ENCODE measurements around the gene DRD1. TPM values are rescaled to one million over a fixed set of nuclear protein-coding genes. Genes with fewer than 3 reads are reported as not detected.
"Not testable (repeated sequence)": the region's sequence is repeated elsewhere in the genome, so short reads cannot be mapped to it uniquely, and the experiment has no call there.

DRD1 gene
- total RNA-seq, 1 donor from 2014 or later = 0.07 TPM

GRCh38 chr5:175463641-175464040 is 19.7 kb upstream of the DRD1 start:
- Mint-ChIP-seq H3K27ac (no peak overlapping the region), H3K9me3 (no peaks in the 10 kb centered on the region), H3K36me3 (ENCODE audit: low read depth) (no peaks in the 10 kb centered on the region), H3K4me1 (peaks cover 10% of the 10 kb centered on the region), H3K27me3 (peaks cover 6% of the 10 kb centered on the region), H3K4me3 (no peak overlapping the region)
- no peak for DNase-seq
- intact Hi-C loops (cut with micrococcal nuclease) = loop anchor here (2.0 kb wide), 1 partner anchor 15 kb away; the partner anchor contains the start of gene SFXN1

- DNase-seq = no peak
- intact Hi-C loops (cut with micrococcal nuclease) = no loop called here
- H3K27ac Mint-ChIP-seq = no peak overlapping the region
- no peaks in the 10 kb centered on the region for H3K9me3 Mint-ChIP-seq
- H3K4me3 Mint-ChIP-seq = no peak overlapping the region
- H3K27me3 Mint-ChIP-seq = peaks cover 6% of the 10 kb centered on the region
- peaks cover 14% of the 10 kb centered on the region for H3K4me1 Mint-ChIP-seq
- no peaks in the 10 kb centered on the region for H3K36me3 Mint-ChIP-seq (ENCODE audit: low read depth)
These were observed 17.4 kb upstream of the DRD1 start for GRCh38 chr5:175461370-175461769.

- Mint-ChIP-seq H3K4me1 (peaks cover 14% of the 10 kb centered on the region), H3K27me3 (peaks cover 10% of the 10 kb centered on the region), H3K27ac (no peak overlapping the region), H3K9me3 (no peaks in the 10 kb centered on the region), H3K36me3 (ENCODE audit: low read depth) (no peaks in the 10 kb centered on the region), H3K4me3 (no peak overlapping the region)
- DNase-seq = no peak
- intact Hi-C loops (cut with micrococcal nuclease) = no loop called here
These were observed 16.6 kb upstream of the DRD1 start for GRCh38 chr5:175460552-175460951.

GRCh38 chr5:175460126-175460525 is 16.1 kb upstream of the DRD1 start:
- no peak overlapping the region for H3K27ac Mint-ChIP-seq
- H3K4me1 Mint-ChIP-seq = peaks cover 14% of the 10 kb centered on the region
- intact Hi-C loops (cut with micrococcal nuclease) = no loop called here
- H3K36me3 Mint-ChIP-seq (ENCODE audit: low read depth) = no peaks in the 10 kb centered on the region
- no peak overlapping the region for H3K4me3 Mint-ChIP-seq
- H3K27me3 Mint-ChIP-seq = peaks cover 10% of the 10 kb centered on the region
- H3K9me3 Mint-ChIP-seq = no peaks in the 10 kb centered on the region
- DNase-seq = no peak

GRCh38 chr5:175457466-175457865 is 13.5 kb upstream of the DRD1 start:
- Mint-ChIP-seq H3K4me3 (no peak overlapping the region), H3K27me3 (peaks cover 28% of the 10 kb centered on the region), H3K9me3 (peaks cover 3% of the 10 kb centered on the region), H3K27ac (no peak overlapping the region), H3K36me3 (ENCODE audit: low read depth) (no peaks in the 10 kb centered on the region), H3K4me1 (peaks cover 7% of the 10 kb centered on the region)
- DNase-seq = no peak
- intact Hi-C loops (cut with micrococcal nuclease) = no loop called here

- H3K4me3 Mint-ChIP-seq = no peak overlapping the region
- H3K9me3 Mint-ChIP-seq = peaks cover 3% of the 10 kb centered on the region
- H3K4me1 Mint-ChIP-seq = peaks cover 7% of the 10 kb centered on the region
- DNase-seq = no peak
- intact Hi-C loops (cut with micrococcal nuclease) = no loop called here
- H3K27ac Mint-ChIP-seq = no peak overlapping the region
- H3K36me3 Mint-ChIP-seq (ENCODE audit: low read depth) = no peaks in the 10 kb centered on the region
- peaks cover 37% of the 10 kb centered on the region for H3K27me3 Mint-ChIP-seq
These were observed 12.2 kb upstream of the DRD1 start for GRCh38 chr5:175456105-175456742.

- H3K9me3 Mint-ChIP-seq; H3K4me1 Mint-ChIP-seq; H3K27ac Mint-ChIP-seq; DNase-seq; H3K36me3 Mint-ChIP-seq (ENCODE audit: low read depth); H3K4me3 Mint-ChIP-seq; intact Hi-C loops (cut with micrococcal nuclease): not testable (repeated sequence)
- H3K27me3 Mint-ChIP-seq = peaks cover 52% of the 10 kb centered on the region
These were observed 10.4 kb upstream of the DRD1 start for GRCh38 chr5:175454338-175454737.

GRCh38 chr5:175452166-175452565 is 8.2 kb upstream of the DRD1 start:
- H3K36me3 Mint-ChIP-seq (ENCODE audit: low read depth) = no peaks in the 10 kb centered on the region
- intact Hi-C loops (cut with micrococcal nuclease) = no loop called here
- no peak overlapping the region for H3K27ac Mint-ChIP-seq
- no peak for DNase-seq
- peaks cover 66% of the 10 kb centered on the region for H3K27me3 Mint-ChIP-seq
- H3K4me1 Mint-ChIP-seq = peaks cover under 1% of the 10 kb centered on the region
- no peak overlapping the region for H3K4me3 Mint-ChIP-seq
- peaks cover 3% of the 10 kb centered on the region for H3K9me3 Mint-ChIP-seq

GRCh38 chr5:175448276-175448675 is 4.3 kb upstream of the DRD1 start:
- Mint-ChIP-seq H3K4me1 (peaks cover 5% of the 10 kb centered on the region), H3K36me3 (ENCODE audit: low read depth) (no peaks in the 10 kb centered on the region), H3K27ac (no peak overlapping the region), H3K27me3 (peaks cover 73% of the 10 kb centered on the region), H3K4me3 (no peak overlapping the region), H3K9me3 (peaks cover 3% of the 10 kb centered on the region)
- DNase-seq = no peak
- intact Hi-C loops (cut with micrococcal nuclease) = no loop called here

GRCh38 chr5:175447571-175447970 is 3.6 kb upstream of the DRD1 start:
- intact Hi-C loops (cut with micrococcal nuclease) = no loop called here
- Mint-ChIP-seq H3K27ac (no peak overlapping the region), H3K4me1 (peaks cover 5% of the 10 kb centered on the region), H3K27me3 (peaks cover 75% of the 10 kb centered on the region), H3K36me3 (ENCODE audit: low read depth) (no peaks in the 10 kb centered on the region), H3K9me3 (no peaks in the 10 kb centered on the region), H3K4me3 (no peak overlapping the region)
- DNase-seq = no peak

- H3K4me3 Mint-ChIP-seq; H3K9me3 Mint-ChIP-seq; DNase-seq; intact Hi-C loops (cut with micrococcal nuclease); H3K36me3 Mint-ChIP-seq (ENCODE audit: low read depth); H3K4me1 Mint-ChIP-seq; H3K27ac Mint-ChIP-seq: not testable (repeated sequence)
- peaks cover 78% of the 10 kb centered on the region for H3K27me3 Mint-ChIP-seq
These were observed 2.4 kb upstream of the DRD1 start for GRCh38 chr5:175446378-175446777.

- H3K36me3 Mint-ChIP-seq (ENCODE audit: low read depth) = no peaks in the 10 kb centered on the region
- H3K4me1 Mint-ChIP-seq = peaks cover 5% of the 10 kb centered on the region
- no peak overlapping the region for H3K27ac Mint-ChIP-seq
- intact Hi-C loops (cut with micrococcal nuclease) = loop anchor here (2.0 kb wide), 1 partner anchor 494 kb away; no protein-coding TSS in a partner anchor
- peaks cover 79% of the 10 kb centered on the region for H3K27me3 Mint-ChIP-seq
- DNase-seq = no peak
- H3K9me3 Mint-ChIP-seq = no peaks in the 10 kb centered on the region
- peak overlapping the region; percentile 68 for H3K4me3 Mint-ChIP-seq
These were observed 999 bp upstream of the DRD1 start for GRCh38 chr5:175444905-175445456.

GRCh38 chr5:175443514-175444059 is 395 bp downstream of the DRD1 start:
- Mint-ChIP-seq H3K9me3 (no peaks in the 10 kb centered on the region), H3K36me3 (ENCODE audit: low read depth) (no peaks in the 10 kb centered on the region), H3K27ac (no peak overlapping the region), H3K4me3 (no peak overlapping the region), H3K27me3 (peaks cover 76% of the 10 kb centered on the region), H3K4me1 (peaks cover 5% of the 10 kb centered on the region)
- no peak for DNase-seq
- intact Hi-C loops (cut with micrococcal nuclease) = loop anchor here (2.0 kb wide), 1 partner anchor 493 kb away; no protein-coding TSS in a partner anchor

- Mint-ChIP-seq H3K4me1 (no peaks in the 10 kb centered on the region), H3K9me3 (no peaks in the 10 kb centered on the region), H3K36me3 (ENCODE audit: low read depth) (no peaks in the 10 kb centered on the region), H3K4me3 (no peak overlapping the region), H3K27me3 (peaks cover 59% of the 10 kb centered on the region), H3K27ac (no peak overlapping the region)
- DNase-seq = no peak
- intact Hi-C loops (cut with micrococcal nuclease) = no loop called here
These were observed 5.6 kb downstream of the DRD1 start for GRCh38 chr5:175438234-175438857.
